Activated T-cell treated with anti-CD3 and anti-CD28 coated beads, Interleukin-2, amount 50 U/mL, for 1 hour (primary cell): Measurements from ENCODE around the gene IKBKE.

Experiments
- DNase-seq: peaks from one replicate; pipeline ENCODE4 v3.0.0-alpha.2; 2020

IKBKE gene

DNA sequence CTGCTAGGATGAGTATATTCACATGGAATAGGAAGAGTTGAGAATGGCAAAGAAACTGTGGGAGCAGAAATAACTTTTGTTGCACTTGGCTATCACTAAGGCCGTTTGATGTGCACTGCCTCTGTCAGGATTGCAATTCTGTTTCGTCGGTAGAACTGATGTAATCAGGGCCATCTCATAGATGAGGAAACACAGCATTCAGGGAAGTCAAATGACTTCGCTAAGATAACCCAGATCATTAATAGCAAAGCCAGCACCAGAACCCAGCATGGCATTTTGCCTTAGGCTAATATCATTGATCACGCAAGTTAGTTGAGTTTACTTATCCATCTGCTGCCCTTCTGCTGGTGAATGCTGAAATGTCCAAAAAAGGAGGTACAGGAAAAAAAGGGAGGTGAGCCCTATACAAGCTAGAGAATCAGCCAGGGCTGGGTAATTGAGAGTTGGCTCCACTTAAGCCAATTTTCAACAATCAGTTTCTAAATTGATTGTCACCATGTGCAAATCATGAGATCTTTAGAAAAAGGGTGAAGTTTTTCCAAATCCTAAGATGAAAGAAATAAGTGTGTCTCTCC is 44.6 kb downstream of the IKBKE start:
- no peak for DNase-seq

DNA sequence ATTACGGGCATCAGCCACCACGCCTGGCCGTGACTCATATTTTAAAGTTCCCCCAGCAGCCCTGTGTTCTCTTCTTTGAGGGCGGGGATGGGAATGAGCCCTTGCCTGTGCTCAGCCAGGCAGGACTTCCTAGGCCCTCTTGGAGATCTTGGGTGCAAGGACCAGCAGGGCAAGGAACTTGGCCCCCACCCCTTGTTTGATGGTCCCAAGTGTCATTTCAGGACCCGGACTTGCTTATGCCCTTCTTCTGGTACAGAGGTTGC is 46.4 kb downstream of the IKBKE start:
- no peak for DNase-seq

DNA sequence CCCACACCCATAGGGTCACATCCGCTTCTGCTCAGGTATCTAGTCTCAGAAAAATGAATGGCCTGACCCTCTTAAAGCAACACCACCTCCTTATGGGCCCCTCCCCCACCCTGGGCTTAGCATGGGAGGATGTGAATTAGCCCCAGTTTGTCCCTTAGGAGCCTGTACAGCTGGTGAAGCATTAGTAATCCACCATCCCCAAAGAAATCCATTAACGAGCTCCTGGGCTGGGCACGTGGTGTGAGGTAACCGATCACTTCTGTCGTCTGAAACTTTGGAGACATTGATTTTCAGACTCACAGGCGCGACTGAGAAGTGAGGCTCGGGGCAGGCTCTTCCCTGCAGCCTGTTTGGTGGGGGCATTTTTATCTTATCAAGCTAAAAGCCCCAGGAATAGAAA is 47.5 kb downstream of the IKBKE start:
- no peak for DNase-seq

DNA sequence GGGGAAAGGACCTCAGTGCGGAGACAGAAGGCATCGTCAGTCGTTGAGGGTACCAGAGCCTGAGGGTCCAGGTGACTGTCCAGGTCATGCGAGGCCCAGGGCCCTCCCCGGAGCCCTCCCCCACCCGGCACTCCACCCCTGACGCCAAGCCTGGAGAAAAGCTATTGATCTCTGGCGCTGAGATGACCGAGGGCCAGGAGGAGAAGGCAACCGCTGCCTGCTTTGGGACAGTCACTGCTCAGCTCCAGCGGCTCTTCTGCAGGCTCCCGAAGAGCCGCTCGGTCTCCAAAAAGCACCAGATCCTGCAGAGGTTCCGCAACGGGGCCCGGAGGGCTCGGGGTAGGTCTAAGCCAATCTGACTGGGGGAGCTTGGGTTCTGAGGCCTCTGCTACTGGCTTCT is 47.9 kb downstream of the IKBKE start:
- DNase-seq, result no peak

DNA sequence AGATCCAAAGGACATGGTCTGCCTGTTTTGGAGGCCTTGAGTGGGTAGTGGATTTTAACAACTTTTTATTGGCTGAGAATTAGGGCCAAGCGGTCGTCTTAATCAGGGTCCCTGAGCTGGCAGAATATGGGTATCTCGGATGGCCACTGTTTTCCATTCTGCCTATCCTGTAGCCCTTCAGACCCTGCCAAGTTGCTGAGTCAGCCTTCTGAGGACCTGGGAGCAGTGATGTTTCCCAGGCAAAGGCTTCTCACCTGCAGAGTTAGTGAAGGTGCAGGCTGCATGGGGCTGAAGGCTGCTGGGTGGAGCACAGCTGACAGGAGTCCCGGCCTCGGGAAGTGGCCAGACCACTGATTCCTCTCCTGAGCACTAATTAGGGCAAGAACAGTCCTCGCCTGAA is 48.5 kb downstream of the IKBKE start:
- DNase-seq, result no peak

DNA sequence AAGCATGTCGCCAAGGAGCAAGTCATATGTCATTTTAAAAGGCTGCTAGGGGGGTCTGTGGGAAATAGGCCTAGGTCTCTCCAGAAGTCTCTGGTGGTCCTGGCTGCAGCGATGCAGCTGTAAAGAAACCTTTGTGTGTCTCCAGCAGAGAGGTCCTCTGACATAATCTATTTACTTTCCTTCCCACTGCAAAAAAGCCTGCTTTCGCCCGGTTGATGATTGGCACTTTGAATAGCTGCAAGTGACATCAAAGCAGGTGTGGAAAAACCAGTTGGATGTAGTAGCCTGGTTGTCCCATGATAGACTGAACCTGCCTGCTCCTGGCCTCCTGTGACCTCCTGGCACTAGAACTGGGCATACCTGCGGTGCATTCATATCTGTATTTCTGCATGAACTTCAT is 50.9 kb downstream of the IKBKE start:
- no peak for DNase-seq

DNA sequence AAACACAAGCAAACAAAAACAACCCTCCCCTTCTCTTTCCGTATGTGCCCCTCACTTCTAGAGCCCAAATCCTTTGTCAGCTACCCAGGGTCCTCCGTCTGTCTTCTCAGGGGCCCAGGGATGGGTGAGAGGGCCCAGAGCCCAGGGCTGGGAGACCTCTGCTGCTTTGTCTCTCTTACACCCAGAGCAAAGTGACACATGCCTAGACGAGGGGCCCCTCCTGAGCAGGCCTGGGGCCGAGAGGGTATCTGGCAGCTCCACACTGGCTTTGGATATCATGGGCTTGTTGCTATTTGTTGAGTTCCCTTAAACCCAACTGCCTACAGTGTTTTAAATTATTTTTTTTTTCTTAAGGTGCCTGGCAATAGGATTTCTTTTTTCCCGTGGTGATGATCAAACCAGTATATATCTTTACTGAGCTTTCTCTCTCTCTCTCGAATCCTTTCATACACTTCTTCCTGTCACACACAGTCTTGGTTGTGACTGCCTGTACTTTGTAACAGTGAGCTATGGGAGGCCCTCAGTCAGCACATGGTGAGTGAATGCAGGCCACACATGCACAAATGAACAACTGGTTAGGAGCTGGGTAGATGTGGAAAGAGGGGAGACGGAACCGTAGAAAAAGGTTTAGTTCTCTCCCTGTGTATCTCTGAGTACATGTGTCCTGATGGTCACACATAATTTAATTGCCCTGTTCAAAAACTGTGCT is 51.6 kb downstream of the IKBKE start:
- DNase-seq, result no peak

DNA sequence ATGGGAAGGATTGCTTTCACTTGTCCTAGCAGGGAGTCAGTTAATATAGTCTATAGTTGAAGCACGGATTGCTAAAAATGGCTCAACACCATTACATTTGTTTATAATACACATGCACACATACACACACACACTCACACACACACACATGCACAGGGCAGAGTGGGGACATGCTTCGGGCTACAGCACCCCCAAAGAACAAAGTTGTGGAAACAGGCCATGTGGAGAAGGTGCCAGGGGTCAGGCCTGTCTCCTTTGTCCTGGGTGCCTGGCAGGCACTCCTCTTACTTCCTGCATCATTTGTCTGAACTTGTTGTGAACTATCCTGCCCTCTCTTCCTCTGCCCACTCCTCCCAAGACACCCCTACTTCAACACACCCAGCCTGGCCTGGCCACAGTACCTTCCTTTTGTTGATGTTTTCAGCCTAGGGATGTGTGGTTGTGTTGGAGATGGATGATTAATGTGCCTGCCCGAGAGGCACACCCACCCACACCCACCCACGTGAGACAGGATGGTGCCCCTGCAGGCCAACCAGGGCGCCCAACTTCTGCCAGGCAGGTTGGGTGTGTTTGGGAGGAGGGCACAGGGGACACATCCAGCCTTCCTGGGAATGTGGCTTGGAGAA is 54.6 kb downstream of the IKBKE start:
- DNase-seq, result no peak

DNA sequence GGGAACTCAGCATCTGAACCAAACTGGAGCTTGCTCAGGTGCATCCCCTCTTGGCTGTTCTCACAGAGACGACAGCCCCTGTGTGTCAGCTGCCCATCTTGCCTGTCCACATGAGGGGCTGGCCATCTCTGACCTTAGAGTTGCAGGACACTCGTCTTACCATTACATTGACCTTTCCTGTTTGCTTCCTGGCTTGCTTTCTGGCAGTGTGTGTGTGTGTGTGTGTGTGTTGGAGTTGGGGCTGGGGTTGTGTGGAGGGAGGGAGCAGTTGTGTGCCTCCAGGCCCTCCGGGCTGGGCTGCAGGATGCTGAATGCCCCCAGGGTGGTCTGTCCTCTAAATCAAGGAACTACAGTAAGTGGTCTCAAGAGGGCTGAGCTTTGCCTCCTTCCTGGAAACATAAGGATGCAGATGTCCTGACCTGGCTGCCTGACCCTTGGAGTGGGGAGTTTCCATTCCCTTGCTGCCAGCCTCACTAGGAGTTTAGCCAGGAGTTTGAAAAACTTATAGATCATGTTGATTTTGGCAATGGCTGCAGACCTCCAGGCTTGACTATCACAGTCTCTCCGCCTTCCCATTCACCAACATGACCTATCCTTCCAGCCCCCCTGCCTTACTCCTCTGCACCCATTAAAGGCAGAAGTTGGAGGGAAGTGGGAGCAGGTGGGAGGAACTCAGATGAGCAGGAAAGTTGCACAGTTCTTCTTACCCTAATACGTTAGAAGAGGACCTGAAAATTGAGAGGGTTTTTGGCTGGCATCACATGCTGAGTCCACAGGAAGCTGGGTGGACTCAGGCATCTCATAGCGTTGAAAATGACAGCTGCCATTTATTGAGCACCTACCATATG is 56.0 kb downstream of the IKBKE start:
- DNase-seq, result no peak

DNA sequence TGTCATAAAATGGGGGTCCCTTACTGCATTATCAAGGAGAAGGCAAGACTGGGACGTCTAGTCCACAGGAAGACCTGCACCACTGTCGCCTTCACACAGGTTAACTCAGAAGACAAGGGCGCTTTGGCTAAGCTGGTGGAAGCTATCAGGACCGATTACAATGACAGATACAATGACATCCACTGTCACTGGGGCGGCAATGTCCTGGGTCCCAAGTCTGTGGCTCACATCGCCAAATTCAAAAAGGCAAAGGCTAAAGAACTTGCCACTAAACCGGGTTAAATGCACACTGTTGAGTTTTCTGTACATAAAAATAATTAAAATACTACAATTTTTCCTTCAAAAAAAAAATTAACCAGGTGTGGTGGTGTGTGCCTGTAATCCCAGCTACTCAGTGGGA is 59.1 kb downstream of the IKBKE start:
- no peak for DNase-seq

DNA sequence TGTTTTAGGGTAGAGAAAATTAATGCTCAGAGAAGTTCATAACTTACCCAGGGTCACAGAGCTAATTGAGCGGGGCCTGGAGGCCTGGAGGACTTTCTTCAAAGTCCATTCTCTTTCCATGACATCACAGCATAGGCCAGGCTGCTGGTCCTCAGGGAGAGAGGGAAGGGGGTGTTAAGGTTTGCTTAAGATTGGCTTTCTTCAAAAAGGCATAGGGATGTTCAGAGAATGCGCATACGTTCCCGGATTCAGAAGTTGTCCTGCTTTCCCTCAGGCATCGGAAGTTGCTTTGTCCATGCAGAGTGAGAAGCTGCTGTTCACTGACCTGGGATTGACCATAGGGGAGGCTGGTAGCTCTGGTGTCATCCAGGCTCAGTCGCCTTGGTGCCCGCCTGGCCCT is 62.1 kb downstream of the IKBKE start:
- no peak for DNase-seq

DNA sequence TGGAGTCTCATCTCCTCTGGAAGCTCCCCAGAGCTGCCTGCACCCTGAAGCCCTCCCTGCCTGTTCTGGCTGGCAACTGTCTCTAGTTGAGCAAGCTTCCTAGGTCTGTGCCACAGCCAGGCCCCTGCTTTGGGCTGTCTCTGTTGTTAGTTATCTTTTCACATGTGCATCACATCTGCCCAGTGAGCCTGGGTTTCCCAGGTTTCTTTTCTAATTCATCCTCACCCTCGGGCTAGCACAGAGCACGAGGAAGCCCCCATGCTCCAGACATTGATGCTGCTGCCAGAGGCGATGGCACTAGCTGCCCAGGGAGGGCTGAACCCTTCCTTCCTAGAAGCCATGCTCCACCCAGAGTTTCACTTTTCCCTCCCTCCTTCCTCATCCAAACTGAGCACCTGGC is 64.3 kb downstream of the IKBKE start:
- DNase-seq, result no peak

DNA sequence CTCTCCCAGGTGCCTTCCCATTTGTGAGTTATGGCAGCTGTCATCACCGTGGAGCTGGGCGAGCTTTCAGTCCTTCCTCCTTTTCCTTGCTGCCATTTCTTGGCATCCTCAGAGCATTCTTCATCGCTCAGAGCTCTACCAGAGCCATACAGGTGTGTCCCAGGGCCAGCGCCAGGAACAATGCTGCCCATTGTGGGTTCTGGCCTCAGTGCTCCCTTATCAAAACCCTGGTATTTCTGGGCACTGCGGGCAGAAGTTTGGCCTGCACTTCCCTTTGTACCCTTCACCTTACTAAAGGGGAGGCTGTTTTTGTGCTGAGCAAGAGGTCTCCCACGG is 65.5 kb downstream of the IKBKE start:
- DNase-seq, result no peak

DNA sequence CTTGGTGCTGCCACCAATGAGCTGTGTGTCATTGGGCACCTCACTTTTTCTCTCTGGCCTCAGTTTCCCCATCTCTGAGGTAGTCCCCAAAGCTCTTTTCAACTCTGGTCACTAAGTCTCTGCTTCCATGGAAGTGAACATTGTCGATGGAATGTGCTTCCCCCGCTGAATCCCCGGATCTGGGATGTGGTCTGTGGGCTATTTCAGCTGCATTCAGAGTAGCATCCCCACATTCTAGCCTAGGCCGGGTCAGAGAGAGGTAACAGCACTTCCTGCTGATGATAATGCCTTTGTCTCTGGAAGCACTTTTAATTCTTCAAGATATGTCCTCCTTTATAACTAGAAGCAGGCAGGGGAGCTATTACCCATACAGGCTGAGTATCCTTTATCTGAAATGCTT is 66.9 kb downstream of the IKBKE start:
- no peak for DNase-seq

DNA sequence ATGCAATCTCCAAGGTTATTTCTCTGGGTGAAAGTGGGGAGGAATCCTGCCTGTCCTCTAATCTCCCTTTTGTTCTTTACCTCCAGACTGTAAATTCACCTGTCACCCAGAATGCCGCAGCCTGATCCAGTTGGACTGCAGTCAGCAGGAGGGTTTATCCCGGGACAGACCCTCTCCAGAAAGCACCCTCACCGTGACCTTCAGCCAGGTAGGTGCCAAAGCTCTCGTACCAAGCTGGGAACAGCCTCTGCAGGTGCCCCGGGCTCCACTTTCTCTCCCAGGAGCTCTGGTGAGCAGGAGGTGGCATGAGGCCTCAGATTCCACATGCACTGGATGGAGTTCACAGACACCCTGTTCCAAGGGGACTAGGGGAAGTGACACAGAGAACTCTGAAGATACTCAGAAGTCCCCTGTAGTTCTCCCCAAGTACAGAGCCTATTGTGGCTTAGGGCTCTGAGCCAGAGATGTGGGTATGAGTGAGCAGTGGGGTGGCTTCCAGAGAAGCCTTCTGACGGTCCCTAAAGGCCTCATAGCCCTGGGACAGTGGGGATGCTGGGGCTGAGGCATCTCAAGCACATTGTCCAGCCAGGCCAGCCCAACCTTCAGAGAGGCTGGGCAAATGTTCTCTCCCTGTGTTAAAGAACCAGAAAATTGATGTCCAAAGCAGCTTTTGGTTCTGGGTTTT is 68.0 kb downstream of the IKBKE start:
- DNase-seq, result no peak

DNA sequence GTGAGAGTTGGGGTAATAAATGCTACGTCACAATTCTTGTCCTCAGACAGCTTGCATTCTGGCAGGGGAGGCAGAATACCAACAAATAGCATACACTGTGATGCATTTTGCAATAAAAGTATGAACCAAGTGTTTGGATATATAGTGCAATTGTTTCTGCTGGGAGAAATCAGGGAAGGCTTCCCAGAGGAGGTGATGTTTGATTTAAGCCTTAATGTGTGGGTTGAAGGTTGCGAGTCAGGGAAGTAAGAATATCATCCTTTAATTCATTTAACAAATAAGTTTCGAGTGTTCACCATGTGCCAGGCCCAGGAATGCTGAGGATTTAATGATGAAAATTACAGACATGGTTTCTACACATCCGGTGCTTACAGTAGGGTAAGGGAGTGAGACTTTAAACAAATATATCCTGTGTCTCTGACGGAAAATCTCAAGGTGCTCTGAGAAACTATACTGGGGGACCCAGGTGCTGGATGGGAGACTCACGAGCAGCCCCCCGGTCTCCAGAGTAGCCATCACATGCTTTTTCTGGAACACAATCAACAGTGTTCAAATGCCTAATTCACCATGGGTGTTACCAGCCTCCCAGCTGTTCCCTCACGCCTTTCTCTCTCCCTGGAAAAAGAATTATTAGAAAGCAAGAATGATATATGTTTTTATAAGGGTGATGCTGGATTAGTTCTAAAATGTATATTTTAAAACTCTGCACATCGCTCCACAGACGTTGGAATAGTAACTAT is 68.8 kb downstream of the IKBKE start:
- no peak for DNase-seq

DNA sequence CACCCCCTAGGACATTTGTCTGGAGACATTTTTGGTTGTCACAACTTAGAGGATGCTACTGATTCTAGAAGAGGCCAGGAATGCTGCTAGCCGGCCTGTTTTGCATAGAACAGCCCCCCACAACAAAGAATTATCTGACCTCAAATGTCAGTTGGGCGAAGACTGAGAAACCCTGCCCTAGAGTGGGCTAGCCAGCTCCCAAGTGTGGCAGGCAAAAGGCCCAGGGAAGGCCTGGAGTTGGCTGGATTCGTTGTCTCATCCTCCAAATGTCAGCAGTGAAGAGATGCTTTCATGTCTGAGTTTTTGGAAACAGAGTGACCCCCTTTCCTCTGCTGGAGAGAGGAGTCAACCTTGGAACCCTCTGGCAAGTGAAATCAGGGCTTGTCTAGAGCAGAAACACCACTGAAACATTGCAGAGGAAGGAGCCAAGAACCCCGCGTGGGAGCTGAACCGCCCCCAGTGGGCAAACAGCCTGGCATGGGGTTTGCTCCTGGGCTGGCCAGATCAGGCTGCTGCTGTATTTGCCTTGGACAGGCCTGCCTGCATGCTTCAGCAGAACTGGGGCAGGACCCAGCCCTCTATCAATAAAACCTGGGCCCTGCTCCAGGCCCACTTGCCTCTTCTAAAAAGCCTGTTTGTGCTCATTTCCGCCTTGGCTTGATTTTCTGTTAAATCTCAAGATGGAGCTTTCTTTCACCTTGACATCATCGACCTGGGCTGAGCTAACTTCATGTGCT is 69.9 kb downstream of the IKBKE start:
- peak; percentile 7 for DNase-seq

DNA sequence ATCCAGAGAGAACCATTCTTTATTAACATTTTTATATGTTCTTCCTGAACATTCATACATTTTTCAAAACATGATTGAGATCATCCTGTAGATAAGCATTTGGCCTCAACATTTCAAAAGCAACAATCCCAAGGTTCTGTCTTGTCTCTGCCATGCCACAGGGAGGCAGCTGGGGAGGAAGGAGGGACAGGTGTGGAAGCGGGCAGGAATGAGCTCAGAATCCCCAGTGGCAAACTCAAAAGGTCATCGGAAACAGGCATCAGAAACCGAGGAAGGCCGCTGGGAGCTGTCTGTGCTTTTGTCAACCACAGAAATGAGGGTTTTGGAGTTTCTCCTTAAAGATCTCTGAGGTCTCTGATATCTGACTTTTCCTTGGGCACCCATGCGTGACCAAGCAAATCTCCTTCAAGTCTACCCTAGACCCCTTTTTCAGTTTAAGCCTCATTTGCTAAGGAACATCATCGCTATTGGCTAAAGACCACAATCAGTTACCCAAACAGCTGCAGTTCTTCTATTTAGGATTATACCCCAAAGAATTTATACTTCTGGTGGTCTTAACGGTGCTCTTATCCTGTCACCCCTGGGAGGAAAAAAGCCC is 71.1 kb downstream of the IKBKE start:
- DNase-seq, result peak; percentile 2

DNA sequence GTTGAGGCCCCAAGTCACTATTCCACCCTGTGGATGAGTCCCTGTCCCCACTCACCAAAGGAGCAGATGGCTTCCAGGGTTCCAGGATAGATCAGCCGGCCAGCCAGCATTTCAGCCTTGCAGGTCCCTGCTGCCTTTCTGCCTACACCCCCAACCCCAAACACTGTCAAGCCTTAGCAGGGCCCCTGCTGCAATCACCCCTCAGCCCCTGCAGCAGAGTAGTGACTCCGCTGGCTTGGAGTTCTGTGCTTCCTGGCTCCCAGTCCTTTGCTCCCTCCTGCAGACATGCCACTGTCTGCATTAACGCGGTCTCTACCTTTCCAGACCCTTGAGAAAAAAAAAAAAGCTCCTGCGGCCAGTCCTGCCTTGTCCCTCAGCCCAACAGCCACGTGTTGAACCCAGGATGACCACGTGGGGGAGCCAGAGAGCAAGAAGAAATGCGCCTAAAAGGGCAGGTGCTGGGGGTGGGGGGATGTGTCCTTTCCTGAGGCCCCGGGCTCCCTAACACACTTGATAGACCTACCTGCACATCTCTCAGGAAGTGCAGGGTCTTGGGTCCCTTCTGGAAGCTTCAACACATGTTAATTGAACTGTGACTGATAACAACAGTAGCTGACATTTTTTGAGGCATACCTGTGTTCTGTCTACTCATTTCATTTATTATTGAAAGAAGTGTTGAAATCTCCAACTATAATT is 74.4 kb downstream of the IKBKE start:
- DNase-seq, result peak; percentile 87

DNA sequence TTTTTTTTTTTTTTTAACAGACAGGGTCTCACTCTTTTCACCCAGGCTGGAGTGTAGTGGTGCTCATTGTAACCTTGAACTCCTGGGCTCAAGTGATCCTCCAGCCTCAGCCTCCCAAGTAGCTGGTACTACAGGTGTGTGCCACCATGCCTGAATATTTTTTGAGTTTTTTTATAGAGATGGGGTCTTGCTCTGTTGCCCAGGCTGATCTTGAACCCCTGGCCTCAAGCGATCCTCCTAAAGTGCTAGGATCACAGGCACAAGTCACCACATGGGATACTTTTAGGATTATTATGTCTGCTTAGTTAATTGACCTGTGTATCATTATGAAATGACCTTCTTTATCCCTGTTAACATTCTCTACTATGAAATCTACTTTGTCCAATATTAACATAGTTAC is 75.1 kb downstream of the IKBKE start:
- DNase-seq, result peak; percentile 15
